Colonic mucosa (tissue), 4 donors: ENCODE measurements around the gene DUSP18. TPM values are rescaled to one million over a fixed set of nuclear protein-coding genes. Genes with fewer than 3 reads are reported as not detected.
"Not testable (repeated sequence)": the region's sequence is repeated elsewhere in the genome, so short reads cannot be mapped to it uniquely, and the experiment has no call there.

Experiments
- DNase-seq: peaks from one replicate; pipeline ENCODE4 v3.0.0-alpha.2; 2020
- H3K27ac ChIP-seq: fragments of 200-600 bp; one replicate; pipeline ENCODE4 v1.8.0; 2021
- H3K27me3 ChIP-seq: fragments of 200-600 bp; one replicate; pipeline ENCODE4 v1.8.0; 2021
- H3K36me3 ChIP-seq: fragments of 200-600 bp; one replicate; pipeline ENCODE4 v1.8.0; 2021
- H3K4me1 ChIP-seq: fragments of 200-600 bp; one replicate; pipeline ENCODE4 v1.8.0; 2021; ENCODE audit warnings: mild to moderate bottlenecking
- H3K4me3 ChIP-seq: fragments of 200-600 bp; one replicate; pipeline ENCODE4 v1.8.0; 2021
- H3K9ac ChIP-seq, 2 donors: one replicate each; pipeline ENCODE4 v1.7.0; 2013; ENCODE audit warnings: control low read depth in 2 of 2, low read depth in 2 of 2, low read length in 2 of 2
- H3K9me3 ChIP-seq: fragments of 200-600 bp; one replicate; pipeline ENCODE4 v1.8.0; 2021
- CTCF ChIP-seq: fragments of 200-600 bp; IDR thresholded peaks from one replicate; pipeline ENCODE4 v1.8.0; 2022; ENCODE audit warnings: antibody characterized with exemption, mild to moderate bottlenecking
- intact Hi-C: fragments of 100-400 bp; cut with DNase I; formaldehyde crosslinking; loops from one replicate; pipeline ENCODE4 v1.14.1; 2022
- total RNA-seq, 2 donors: library from RNA; stranded (reverse); fragmentation: NEBNext Ultra II Directional in 1 of 2; extraction: Animal tissue kit (Norgen Biotek cat#: 25700) in 1 of 2; gene quantifications; one replicate each; pipeline ENCODE4 v1.2.1, GENCODE V29; 2021
- donor health status: healthy.
- donor health status: DM: no; HTN: no; CAD: no.
- donor health status: DM: no; HTN: no; CAD: no.

DUSP18 gene
- total RNA-seq, 2 donors from 2014 or later = 15.2 to 17.1 TPM

GRCh38 chr22:30636226-30637077 is 31.2 kb downstream of the DUSP18 start:
- intact Hi-C loops = loop anchor here (10.0 kb wide), 1 partner anchor 288 kb away; no protein-coding TSS in a partner anchor
- peak overlapping the region; percentile 72 for H3K4me3 ChIP-seq
- DNase-seq = peak; percentile 46
- H3K4me1 ChIP-seq = peaks cover 15% of the 10 kb centered on the region
- H3K9ac ChIP-seq = peak overlapping the region; percentile 76 to 84
- no peaks in the 10 kb centered on the region for H3K9me3 ChIP-seq
- H3K27me3 ChIP-seq = no peaks in the 10 kb centered on the region
- TF ChIP-seq CTCF = no peak
- no peaks in the 10 kb centered on the region for H3K36me3 ChIP-seq
- peak overlapping the region; percentile 84 for H3K27ac ChIP-seq

GRCh38 chr22:30635273-30636225 is 32.1 kb downstream of the DUSP18 start, which contains the start of gene SLC35E4:
Gene SLC35E4 (plus strand): TSS chr22:30635781. CDS start chr22:30636451, 670 bp downstream.
- H3K4me1 ChIP-seq = peaks cover 15% of the 10 kb centered on the region
- no peak for TF ChIP-seq CTCF
- intact Hi-C loops = loop anchor here (2.0 to 10.0 kb wide), 2 partner anchors 119 to 289 kb away; no protein-coding TSS in a partner anchor
- H3K27ac ChIP-seq = peak within 1 kb of the TSS; percentile 84
- H3K9me3 ChIP-seq = no peaks in the 10 kb centered on the region
- peak within 1 kb of the TSS; percentile 76 to 84 for H3K9ac ChIP-seq
- H3K36me3 ChIP-seq = no peaks in the 10 kb centered on the region
- peak; percentile 99 for DNase-seq
- H3K4me3 ChIP-seq = peak within 1 kb of the TSS; percentile 72
- H3K27me3 ChIP-seq = no peaks in the 10 kb centered on the region

GRCh38 chr22:30634471-30635233 is 33.0 kb downstream of the DUSP18 start:
- H3K9me3 ChIP-seq = no peaks in the 10 kb centered on the region
- peaks cover 15% of the 10 kb centered on the region for H3K4me1 ChIP-seq
- DNase-seq = peak; percentile 93
- no peaks in the 10 kb centered on the region for H3K27me3 ChIP-seq
- H3K36me3 ChIP-seq = no peaks in the 10 kb centered on the region
- intact Hi-C loops = loop anchor here (2.0 to 10.0 kb wide), 2 partner anchors 120 to 290 kb away; no protein-coding TSS in a partner anchor
- TF ChIP-seq CTCF = peak; percentile 90
- peak overlapping the region; percentile 84 for H3K27ac ChIP-seq
- H3K9ac ChIP-seq = peak overlapping the region; percentile 54 to 64
- H3K4me3 ChIP-seq = peak overlapping the region; percentile 72

DNA sequence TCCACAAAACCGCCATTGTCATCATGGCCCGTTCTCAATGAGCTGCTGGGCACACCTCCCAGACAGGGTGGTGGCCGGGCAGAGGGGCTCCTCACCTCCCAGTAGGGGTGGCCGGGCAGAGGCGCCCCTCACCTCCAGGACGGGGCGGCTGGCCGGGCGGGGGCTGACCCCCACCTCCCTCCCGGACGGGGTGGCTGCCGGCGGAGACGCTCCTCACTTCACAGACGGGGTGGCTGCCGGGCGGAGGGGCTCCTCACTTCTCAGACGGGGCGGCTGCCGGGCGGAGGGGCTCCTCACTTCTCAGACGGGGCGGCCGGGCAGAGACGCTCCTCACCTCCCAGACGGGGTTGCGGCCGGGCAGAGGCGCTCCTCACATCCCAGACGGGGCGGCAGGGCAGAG is 36.2 kb downstream of the DUSP18 start:
- H3K4me3 ChIP-seq, H3K27ac ChIP-seq, H3K9ac ChIP-seq, H3K27me3 ChIP-seq, H3K9me3 ChIP-seq, H3K36me3 ChIP-seq, H3K4me1 ChIP-seq, DNase-seq: not testable (repeated sequence)
- intact Hi-C loops = loop anchor here (10.0 kb wide), 1 partner anchor 293 kb away; no protein-coding TSS in a partner anchor

GRCh38 chr22:30628491-30628890 is 39.2 kb downstream of the DUSP18 start:
- no peaks in the 10 kb centered on the region for H3K27me3 ChIP-seq
- no peak for TF ChIP-seq CTCF
- H3K27ac ChIP-seq = no peak overlapping the region
- H3K9me3 ChIP-seq = no peaks in the 10 kb centered on the region
- H3K9ac ChIP-seq = no peak overlapping the region
- no peaks in the 10 kb centered on the region for H3K4me1 ChIP-seq
- DNase-seq = no peak
- intact Hi-C loops = loop anchor here (10.0 kb wide), 1 partner anchor 276 kb away; no protein-coding TSS in a partner anchor
- H3K4me3 ChIP-seq = no peak overlapping the region
- H3K36me3 ChIP-seq = no peaks in the 10 kb centered on the region
